ENCODE results near the gene CPD. TPM values are rescaled to one million over a fixed set of nuclear protein-coding genes. Genes with fewer than 3 reads are reported as not detected.

CPD gene
- total and polyA plus RNA-seq, 2 donors from 2014 or later: 11.6 to 139 TPM

GRCh38 chr17:30495586-30495985 lies 116.9 kb downstream of the CPD start:
- Histone ChIP-seq H3K36me3 (ENCODE audit: control insufficient read depth in 2 of 3, insufficient read depth in 3 of 3, low read length in 3 of 3) (peaks cover 10 to 37% (median 21%) of the 10 kb centered on the region in 3 donors), H3K9me3 (ENCODE audit: control insufficient read depth in 2 of 3, insufficient read depth in 1 of 3, low read length in 3 of 3) (no peaks in the 10 kb centered on the region), H3K4me3 (ENCODE audit: low read length in 3 of 3) (no peak overlapping the region), H3K27ac (ENCODE audit: low read depth in 2 of 2, low read length in 2 of 2) (no peak overlapping the region), H3K4me1 (ENCODE audit: control insufficient read depth in 2 of 3, insufficient read depth in 2 of 3, low read depth in 1 of 3, low read length in 3 of 3) (no peaks in the 10 kb centered on the region), H3K9ac (ENCODE audit: low read length in 3 of 3) (no peak overlapping the region), H3K27me3 (ENCODE audit: control insufficient read depth, insufficient read depth, low read length) (no peaks in the 10 kb centered on the region)
- no peak for TF ChIP-seq CTCF (IDR thresholded peaks at IDR 0.05; ENCODE audit: borderline replicate concordance, extremely low read depth, insufficient read depth)
- no peak for FAIRE-seq
- intact Hi-C loops (cut with DNase I): no loop called here
- DNase-seq: no peak

- peaks cover 1 to 6% (median 6%) of the 10 kb centered on the region in 3 donors for H3K36me3 ChIP-seq (ENCODE audit: control insufficient read depth in 2 of 3, insufficient read depth in 3 of 3, low read length in 3 of 3)
- intact Hi-C loops (cut with DNase I): no loop called here
- FAIRE-seq (no peak), DNase-seq (no peak)
- H3K9ac ChIP-seq (ENCODE audit: low read length in 3 of 3): no peak overlapping the region
- H3K9me3 ChIP-seq (ENCODE audit: control insufficient read depth in 2 of 3, insufficient read depth in 1 of 3, low read length in 3 of 3): no peaks in the 10 kb centered on the region
- H3K4me3 ChIP-seq (ENCODE audit: low read length in 3 of 3): no peak overlapping the region
- no peak for TF ChIP-seq CTCF (IDR thresholded peaks at IDR 0.05; ENCODE audit: borderline replicate concordance, extremely low read depth, insufficient read depth)
- no peaks in the 10 kb centered on the region for H3K4me1 ChIP-seq (ENCODE audit: control insufficient read depth in 2 of 3, insufficient read depth in 2 of 3, low read depth in 1 of 3, low read length in 3 of 3)
- H3K27ac ChIP-seq (ENCODE audit: low read depth in 2 of 2, low read length in 2 of 2): no peak overlapping the region
- H3K27me3 ChIP-seq (ENCODE audit: control insufficient read depth, insufficient read depth, low read length): no peaks in the 10 kb centered on the region
Observed at GRCh38 chr17:30503558-30503957, 124.8 kb downstream of the CPD start.

GRCh38 chr17:30505868-30506417 lies 127.2 kb downstream of the CPD start:
- TF ChIP-seq CTCF (IDR thresholded peaks at IDR 0.05; ENCODE audit: borderline replicate concordance, extremely low read depth, insufficient read depth): no peak
- Histone ChIP-seq H3K27ac (ENCODE audit: low read depth in 2 of 2, low read length in 2 of 2) (no peak overlapping the region), H3K4me3 (ENCODE audit: low read length in 3 of 3) (no peak overlapping the region), H3K27me3 (ENCODE audit: control insufficient read depth, insufficient read depth, low read length) (no peaks in the 10 kb centered on the region), H3K4me1 (ENCODE audit: control insufficient read depth in 2 of 3, insufficient read depth in 2 of 3, low read depth in 1 of 3, low read length in 3 of 3) (no peaks in the 10 kb centered on the region), H3K9ac (ENCODE audit: low read length in 3 of 3) (no peak overlapping the region), H3K9me3 (ENCODE audit: control insufficient read depth in 2 of 3, insufficient read depth in 1 of 3, low read length in 3 of 3) (no peaks in the 10 kb centered on the region), H3K36me3 (ENCODE audit: control insufficient read depth in 2 of 3, insufficient read depth in 3 of 3, low read length in 3 of 3) (peaks cover 0 to 6% (median 6%) of the 10 kb centered on the region in 3 donors)
- intact Hi-C loops (cut with DNase I): no loop called here
- DNase-seq (no peak), FAIRE-seq (no peak)

GRCh38 chr17:30506481-30506880 lies 127.8 kb downstream of the CPD start:
- Histone ChIP-seq H3K4me3 (ENCODE audit: low read length in 3 of 3) (no peak overlapping the region), H3K4me1 (ENCODE audit: control insufficient read depth in 2 of 3, insufficient read depth in 2 of 3, low read depth in 1 of 3, low read length in 3 of 3) (no peaks in the 10 kb centered on the region), H3K9ac (ENCODE audit: low read length in 3 of 3) (no peak overlapping the region), H3K27me3 (ENCODE audit: control insufficient read depth, insufficient read depth, low read length) (no peaks in the 10 kb centered on the region), H3K36me3 (ENCODE audit: control insufficient read depth in 2 of 3, insufficient read depth in 3 of 3, low read length in 3 of 3) (peaks cover 0 to 4% (median 3%) of the 10 kb centered on the region in 3 donors), H3K9me3 (ENCODE audit: control insufficient read depth in 2 of 3, insufficient read depth in 1 of 3, low read length in 3 of 3) (no peaks in the 10 kb centered on the region), H3K27ac (ENCODE audit: low read depth in 2 of 2, low read length in 2 of 2) (no peak overlapping the region)
- no peak for FAIRE-seq
- no peak for TF ChIP-seq CTCF (IDR thresholded peaks at IDR 0.05; ENCODE audit: borderline replicate concordance, extremely low read depth, insufficient read depth)
- intact Hi-C loops (cut with DNase I): no loop called here
- DNase-seq: no peak
